Stomach (tissue), 9 donors: ENCODE measurements around the gene TGDS. TPM values are rescaled to one million over a fixed set of nuclear protein-coding genes. Genes with fewer than 3 reads are reported as not detected.

Experiments
- DNase-seq, 2 donors: peaks; one replicate each; pipeline versions ENCODE4 v3.0.0 to v3.0.0-alpha.2; 2013 to 2019
- H3K27ac ChIP-seq, 5 donors: fragments of 200-600 bp in 4 of 5; sonication (generic) in 4 of 5; one replicate each; pipeline ENCODE4 v1.5.1; 2013 to 2019; ENCODE audit warnings: mild to moderate bottlenecking in 1 of 5, moderate library complexity in 1 of 5
- H3K27me3 ChIP-seq, 3 donors: fragments of 200-600 bp; sonication (generic); one replicate each; pipeline ENCODE4 v1.5.1; 2017 to 2019; ENCODE audit warnings: mixed run types in 1 of 3
- H3K36me3 ChIP-seq, 4 donors: fragments of 200-600 bp; sonication (generic); 1 replicate in 3 of 4; 2 replicates in 1 of 4; pipeline ENCODE4 v1.5.1; 2016 to 2019
- H3K4me1 ChIP-seq, 4 donors: fragments of 200-600 bp; sonication (generic); one replicate each; pipeline ENCODE4 v1.5.1; 2016 to 2019
- H3K4me3 ChIP-seq, 4 donors: fragments of 200-600 bp; sonication (generic) in 3 of 4; one replicate each; pipeline ENCODE4 v1.5.1; 2016 to 2019; ENCODE audit warnings: mild to moderate bottlenecking in 1 of 4
- H3K9me3 ChIP-seq, 4 donors: fragments of 200-600 bp; sonication (generic); one replicate each; pipeline ENCODE4 v1.5.1; 2016 to 2019
- EP300 ChIP-seq: sonication (generic); formaldehyde crosslinking; IDR thresholded peaks from one replicate; pipeline ENCODE4 v1.6.1; 2017; ENCODE audit warnings: antibody characterized with exemption
- POLR2A ChIP-seq, 4 donors: fragments of 450-650 bp; IDR thresholded peaks; one replicate each; pipeline ENCODE4 v1.6.1; 2016; ENCODE audit warnings: antibody characterized with exemption in 4 of 4, control low read depth in 2 of 4, mild to moderate bottlenecking in 1 of 4, moderate library complexity in 1 of 4
- POLR2AphosphoS5 ChIP-seq, 3 donors: sonication (generic); formaldehyde crosslinking; IDR thresholded peaks; one replicate each; pipeline ENCODE4 v1.6.1; 2016; ENCODE audit warnings: antibody characterized with exemption in 3 of 3
- WGBS, 5 donors: extraction: QIAGEN DNeasy Blood & Tissue Kit in 3 of 5; methylation state at CpG; one replicate each; pipeline versions ENCODE4 v1.1.5 to v1.1.7; 2013 to 2018; 5-methylcytosine and 5-hydroxymethylcytosine counted together
- intact Hi-C: fragments of 100-400 bp; cut with DNase I; formaldehyde crosslinking; loops from one replicate; pipeline ENCODE4 v1.15.1; 2023; ENCODE audit warnings: low total_unique reads
- polyA plus RNA-seq, 3 donors: library from polyadenylated mRNA; stranded (reverse); fragments of 200-250 nt; gene quantifications; one replicate each; pipeline ENCODE4 v1.2.3, GENCODE V29; 2013
- total RNA-seq, 5 donors: library from RNA; depleted of rRNA; stranded (reverse); fragments of >200 nt; gene quantifications; one replicate each; pipeline versions ENCODE4 v1.1.0 to v1.2.3, GENCODE V29; 2014 to 2016
- TF ChIP-seq, protein P1 (sequence below), 7 experiments: fragments of 450-650 bp in 4 of 7; fragments of 200-600 bp in 3 of 7; sonication (generic) in 3 of 7; IDR thresholded peaks; one replicate each; pipeline ENCODE4 v1.5.1; 2016 to 2019; ENCODE audit warnings: antibody characterized with exemption in 7 of 7, control low read depth in 2 of 7, mild to moderate bottlenecking in 1 of 7
- donor health status: healthy with polysubstance abuse.
- donor health status: Bipolar disorder and iron deficiency.
- donor health status: healthy.

TGDS gene
- total and polyA plus RNA-seq, 8 donors: 3.6 to 21.8 (median 8.2) TPM; not detected in 1

DNA sequence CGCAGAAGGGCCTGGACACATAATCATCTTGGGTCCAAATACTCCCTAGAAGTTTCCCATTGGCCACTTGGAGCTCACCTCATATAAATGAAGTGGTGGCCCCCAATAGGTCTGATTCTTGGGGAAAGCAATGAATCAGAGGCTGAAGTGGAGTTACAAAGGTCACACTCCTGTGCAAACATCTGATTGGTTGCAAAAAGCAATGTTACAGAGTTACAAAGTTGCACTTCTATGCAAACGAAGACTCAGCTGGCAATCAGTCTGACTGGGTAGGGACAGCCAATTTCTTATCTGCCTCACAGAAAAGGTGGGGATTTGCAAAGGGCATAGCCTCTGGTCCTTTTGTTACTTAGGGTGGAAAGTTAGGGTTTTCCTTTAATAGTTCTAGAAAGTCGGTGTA, 3.9 kb upstream of the TGDS start:
- H3K27me3 ChIP-seq: no peaks in the 10 kb centered on the region
- intact Hi-C loops: no loop called here
- H3K4me1 ChIP-seq: peaks cover 6 to 37% (median 28%) of the 10 kb centered on the region in 4 donors
- no peak overlapping the region for H3K27ac ChIP-seq
- TF ChIP-seq, protein P1, sequence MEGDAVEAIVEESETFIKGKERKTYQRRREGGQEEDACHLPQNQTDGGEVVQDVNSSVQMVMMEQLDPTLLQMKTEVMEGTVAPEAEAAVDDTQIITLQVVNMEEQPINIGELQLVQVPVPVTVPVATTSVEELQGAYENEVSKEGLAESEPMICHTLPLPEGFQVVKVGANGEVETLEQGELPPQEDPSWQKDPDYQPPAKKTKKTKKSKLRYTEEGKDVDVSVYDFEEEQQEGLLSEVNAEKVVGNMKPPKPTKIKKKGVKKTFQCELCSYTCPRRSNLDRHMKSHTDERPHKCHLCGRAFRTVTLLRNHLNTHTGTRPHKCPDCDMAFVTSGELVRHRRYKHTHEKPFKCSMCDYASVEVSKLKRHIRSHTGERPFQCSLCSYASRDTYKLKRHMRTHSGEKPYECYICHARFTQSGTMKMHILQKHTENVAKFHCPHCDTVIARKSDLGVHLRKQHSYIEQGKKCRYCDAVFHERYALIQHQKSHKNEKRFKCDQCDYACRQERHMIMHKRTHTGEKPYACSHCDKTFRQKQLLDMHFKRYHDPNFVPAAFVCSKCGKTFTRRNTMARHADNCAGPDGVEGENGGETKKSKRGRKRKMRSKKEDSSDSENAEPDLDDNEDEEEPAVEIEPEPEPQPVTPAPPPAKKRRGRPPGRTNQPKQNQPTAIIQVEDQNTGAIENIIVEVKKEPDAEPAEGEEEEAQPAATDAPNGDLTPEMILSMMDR (IDR thresholded peaks at IDR 0.05): no peak
- no peak for TF ChIP-seq POLR2AphosphoS5 (IDR thresholded peaks at IDR 0.05)
- no peak for TF ChIP-seq POLR2A (IDR thresholded peaks at IDR 0.05)
- no peak for TF ChIP-seq EP300
- DNase-seq: no peak
- no peaks in the 10 kb centered on the region for H3K9me3 ChIP-seq
- 77 to 86% (median 80%) methylated on average over 3 of the region's 3 CpGs for WGBS, 5 donors
- no peak overlapping the region for H3K4me3 ChIP-seq
- no peaks in the 10 kb centered on the region for H3K36me3 ChIP-seq

DNA sequence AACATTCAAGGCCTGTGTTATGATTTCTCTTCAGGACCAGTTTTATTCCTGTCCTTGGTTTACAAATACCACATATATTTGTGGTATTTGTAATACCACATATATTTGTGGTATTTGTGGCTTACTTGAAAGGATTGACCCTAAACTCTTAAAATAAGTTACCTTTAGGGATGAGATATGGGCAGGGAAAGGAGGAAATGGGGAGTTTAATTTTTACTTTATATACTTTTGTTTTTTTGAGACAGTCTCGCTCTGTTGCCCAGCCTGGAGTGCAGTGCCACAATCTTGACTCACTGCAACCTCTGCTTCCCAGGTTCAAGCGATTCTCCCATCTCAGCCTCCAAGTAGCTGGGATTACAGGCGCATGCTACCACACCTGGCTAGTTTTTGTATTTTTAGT, 2.3 kb upstream of the TGDS start:
- peaks cover 17 to 47% (median 37%) of the 10 kb centered on the region in 4 donors for H3K4me1 ChIP-seq
- H3K9me3 ChIP-seq: no peaks in the 10 kb centered on the region
- DNase-seq: no peak
- intact Hi-C loops: no loop called here
- H3K4me3 ChIP-seq: no peak overlapping the region
- H3K27me3 ChIP-seq: no peaks in the 10 kb centered on the region
- TF ChIP-seq POLR2AphosphoS5 (IDR thresholded peaks at IDR 0.05) (no peak), EP300 (no peak)
- TF ChIP-seq, protein P1 (IDR thresholded peaks at IDR 0.05): no peak
- no peak overlapping the region for H3K27ac ChIP-seq
- no peaks in the 10 kb centered on the region for H3K36me3 ChIP-seq
- 95 to 99% (median 97%) methylated on average over 3 of the region's 3 CpGs for WGBS, 5 donors

DNA sequence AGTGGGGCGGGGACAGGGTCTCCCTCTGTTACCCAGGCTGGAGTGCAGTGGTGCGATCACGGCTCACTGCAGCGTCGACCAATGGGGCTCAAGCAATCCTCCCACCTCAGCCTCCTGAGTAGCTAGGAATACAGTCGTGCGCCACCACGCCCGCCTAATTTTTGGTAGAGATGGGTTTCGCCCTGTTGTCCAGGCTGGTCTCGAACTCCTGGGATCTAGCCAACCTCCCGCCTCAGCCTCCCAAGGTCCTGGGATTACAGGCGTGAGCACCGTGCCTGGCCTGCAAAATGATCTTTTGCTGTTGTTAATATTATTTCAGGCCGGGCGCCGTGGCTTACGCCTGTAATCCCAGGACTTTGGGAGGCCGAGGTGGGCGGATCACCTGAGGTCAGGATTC, 621 bp upstream of the TGDS start:
- no peaks in the 10 kb centered on the region for H3K9me3 ChIP-seq
- intact Hi-C loops: no loop called here
- H3K27me3 ChIP-seq: no peaks in the 10 kb centered on the region
- WGBS, 5 donors: 63 to 66% (median 65%) methylated on average over 20 of the region's 20 CpGs
- H3K27ac ChIP-seq: peak overlapping the region in 4 of 5 donors; percentile 82 to 89 (median 86)
- H3K4me1 ChIP-seq: peaks cover 17 to 44% (median 28%) of the 10 kb centered on the region in 4 donors
- peak in 1 of 2 donors; percentile 11 for DNase-seq
- peak overlapping the region; percentile 68 to 88 (median 84) for H3K4me3 ChIP-seq
- TF ChIP-seq, protein P1 (IDR thresholded peaks at IDR 0.05): no peak
- TF ChIP-seq POLR2A (IDR thresholded peaks at IDR 0.05) (no peak), POLR2AphosphoS5 (IDR thresholded peaks at IDR 0.05) (no peak), EP300 (no peak)
- peaks cover 0 to 15% (median 12%) of the 10 kb centered on the region in 4 donors for H3K36me3 ChIP-seq

DNA sequence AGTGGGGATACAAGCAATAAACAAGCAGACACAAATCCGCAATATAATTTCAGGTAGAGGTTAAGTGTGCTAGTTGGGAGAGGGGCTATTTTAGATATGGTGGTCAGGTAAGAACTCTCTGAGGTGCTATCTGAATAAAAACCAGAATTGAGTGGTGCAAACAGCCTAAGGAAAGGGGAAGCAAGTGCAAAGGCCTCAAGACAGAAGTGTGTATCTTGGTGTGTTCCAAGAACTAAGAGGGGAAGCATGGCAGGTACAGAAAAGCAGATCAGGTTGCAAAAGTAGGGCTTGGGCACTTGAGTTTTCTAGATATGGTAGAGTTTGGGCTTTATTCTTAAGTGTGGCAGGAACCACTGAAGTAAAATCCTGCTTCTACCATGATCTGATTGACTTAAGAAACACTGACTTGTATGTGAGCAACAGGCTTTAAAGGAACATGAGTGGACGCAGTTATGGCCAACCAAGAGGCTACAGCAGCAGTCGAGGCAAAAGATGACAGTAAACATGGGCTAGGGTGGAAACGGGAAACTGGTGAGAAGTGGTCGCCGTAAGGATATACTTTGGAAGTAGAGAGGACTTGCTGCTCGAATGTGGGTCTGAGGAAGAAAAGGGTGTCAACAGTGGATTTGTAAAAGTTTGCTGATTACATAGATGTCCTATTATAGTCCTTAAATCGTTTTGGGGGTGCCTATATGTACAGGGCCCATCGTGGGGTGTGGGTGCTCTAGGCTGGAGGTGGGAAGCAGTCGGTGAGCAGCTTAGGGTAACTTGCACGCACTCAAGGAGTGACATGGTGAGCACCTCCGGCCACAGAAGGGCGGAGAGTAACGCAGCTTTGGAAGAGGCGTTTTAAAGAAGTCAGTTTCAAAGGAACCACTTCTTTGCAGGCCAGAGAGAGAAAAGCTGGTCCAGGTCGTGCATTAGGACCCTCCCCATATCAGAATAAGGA, 677 bp downstream of the TGDS start:
- DNase-seq: peak; percentile 34 to 55
- Histone ChIP-seq H3K36me3 (peaks cover 5 to 28% (median 25%) of the 10 kb centered on the region in 4 donors), H3K27ac (peak overlapping the region; percentile 82 to 89 (median 85)), H3K4me3 (peak overlapping the region; percentile 68 to 88 (median 84)), H3K4me1 (peaks cover 17 to 37% (median 27%) of the 10 kb centered on the region in 4 donors), H3K9me3 (no peaks in the 10 kb centered on the region), H3K27me3 (no peaks in the 10 kb centered on the region)
- intact Hi-C loops: no loop called here
- TF ChIP-seq, protein P1 (IDR thresholded peaks at IDR 0.05): no peak
- TF ChIP-seq POLR2A (IDR thresholded peaks at IDR 0.05): no peak
- TF ChIP-seq POLR2AphosphoS5 (IDR thresholded peaks at IDR 0.05): no peak
- no peak for TF ChIP-seq EP300
- 6 to 7% (median 6%) methylated on average over 16 of the region's 16 CpGs for WGBS, 5 donors
